Right lobe of liver (tissue), 6 donors: Measurements from ENCODE around the gene FAM180A. TPM values are rescaled to one million over a fixed set of nuclear protein-coding genes. Genes with fewer than 3 reads are reported as not detected.

Experiments
- ATAC-seq, 4 donors: fragments of 200-7000 bp; cut with Tn5 transposase; one replicate each; pipeline ENCODE4 v1.9.1; 2020; ENCODE audit warnings: mild to moderate bottlenecking in 4 of 4, moderate library complexity in 4 of 4
- DNase-seq, 3 donors: peaks; one replicate each; pipeline ENCODE4 v3.0.0-alpha.2; 2020
- H3K27ac ChIP-seq, 3 donors: fragments of 200-600 bp; one replicate each; pipeline ENCODE4 v1.8.0; 2022
- H3K27me3 ChIP-seq, 2 donors: fragments of 200-600 bp; one replicate each; pipeline ENCODE4 v1.8.0; 2022
- H3K36me3 ChIP-seq, 4 donors: fragments of 200-600 bp; sonication (generic) in 1 of 4; one replicate each; pipeline versions ENCODE4 v1.5.1 to v1.8.0; 2017 to 2022; ENCODE audit warnings: control low read depth in 1 of 4
- H3K4me1 ChIP-seq, 4 donors: fragments of 200-600 bp; sonication (generic) in 1 of 4; one replicate each; pipeline versions ENCODE4 v1.5.1 to v1.8.0; 2017 to 2022; ENCODE audit warnings: control low read depth in 1 of 4
- H3K4me3 ChIP-seq, 3 donors: fragments of 200-600 bp; one replicate each; pipeline ENCODE4 v1.8.0; 2022
- H3K9me3 ChIP-seq, 4 donors: fragments of 200-600 bp; sonication (generic) in 1 of 4; one replicate each; pipeline versions ENCODE4 v1.5.1 to v1.8.0; 2017 to 2022; ENCODE audit warnings: control low read depth in 1 of 4
- POLR2A ChIP-seq: fragments of 450-650 bp; IDR thresholded peaks from one replicate; pipeline ENCODE4 v1.6.1; 2017; ENCODE audit warnings: antibody characterized with exemption, mild to moderate bottlenecking
- WGBS: methylation state at CpG from one replicate; pipeline ENCODE4 v1.1.6; 2018; ENCODE audit warnings: low coverage, low lambda C conversion rate; ENCODE audit not compliant: insufficient coverage; ENCODE audit errors: missing lambda C conversion rate; 5-methylcytosine and 5-hydroxymethylcytosine counted together
- intact Hi-C, 2 donors: fragments of 100-400 bp; cut with DNase I; formaldehyde crosslinking; loops; one replicate each; pipeline versions ENCODE4 v1.11.2 to v1.14.1; 2022
- total RNA-seq, 6 experiments: library from RNA; depleted of rRNA in 2 of 6; stranded (reverse); fragments of >200 nt in 2 of 6; fragmentation: NEBNext Ultra II Directional in 3 of 6; extraction: Animal tissue kit (Norgen Biotek cat#: 25700) in 3 of 6; gene quantifications; one replicate each; pipeline versions ENCODE4 v1.1.0 to v1.2.4, GENCODE V29; 2016 to 2023
- TF ChIP-seq, protein P1 (sequence below), 4 donors: fragments of 200-600 bp in 3 of 4; fragments of 450-650 bp in 1 of 4; IDR thresholded peaks; one replicate each; pipeline versions ENCODE4 v1.5.1 to v1.8.0; 2016 to 2022; ENCODE audit warnings: antibody characterized with exemption in 4 of 4, mild to moderate bottlenecking in 2 of 4
- donor health status: DM: no; HTN: yes; CAD: no.
- donor health status: DM: no; HTN: no; CAD: no.
- donor health status: DM: no; HTN: no; CAD: no.
- donor health status: DM: no; HTN: yes; CAD: no.
- donor health status: DM: no; HTN: yes; CAD: no.

FAM180A gene
- total RNA-seq, 6 experiments from 2014 or later, result 2.8 to 14.9 (median 6.4) TPM

DNA sequence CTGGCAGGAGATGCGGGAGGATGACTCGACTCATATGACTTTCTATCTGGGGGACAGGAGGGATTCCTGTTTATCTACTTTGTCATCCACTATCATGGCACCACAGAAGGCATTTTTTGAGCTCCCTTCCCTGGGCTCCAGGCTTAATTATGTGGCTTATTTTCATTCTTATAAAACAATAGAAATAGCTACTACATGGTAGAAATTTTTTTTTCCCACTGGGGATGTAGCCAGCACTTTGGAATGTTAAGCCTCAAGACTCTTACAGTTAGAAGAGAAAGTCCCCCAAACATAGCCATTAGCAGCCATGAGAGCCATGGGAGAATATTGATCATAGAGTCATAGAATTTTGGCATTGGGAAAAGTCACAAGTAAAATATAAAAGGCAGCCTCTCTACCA, 14.6 kb upstream of the FAM180A start:
- no peak overlapping the region for H3K27ac ChIP-seq
- TF ChIP-seq, protein P1, sequence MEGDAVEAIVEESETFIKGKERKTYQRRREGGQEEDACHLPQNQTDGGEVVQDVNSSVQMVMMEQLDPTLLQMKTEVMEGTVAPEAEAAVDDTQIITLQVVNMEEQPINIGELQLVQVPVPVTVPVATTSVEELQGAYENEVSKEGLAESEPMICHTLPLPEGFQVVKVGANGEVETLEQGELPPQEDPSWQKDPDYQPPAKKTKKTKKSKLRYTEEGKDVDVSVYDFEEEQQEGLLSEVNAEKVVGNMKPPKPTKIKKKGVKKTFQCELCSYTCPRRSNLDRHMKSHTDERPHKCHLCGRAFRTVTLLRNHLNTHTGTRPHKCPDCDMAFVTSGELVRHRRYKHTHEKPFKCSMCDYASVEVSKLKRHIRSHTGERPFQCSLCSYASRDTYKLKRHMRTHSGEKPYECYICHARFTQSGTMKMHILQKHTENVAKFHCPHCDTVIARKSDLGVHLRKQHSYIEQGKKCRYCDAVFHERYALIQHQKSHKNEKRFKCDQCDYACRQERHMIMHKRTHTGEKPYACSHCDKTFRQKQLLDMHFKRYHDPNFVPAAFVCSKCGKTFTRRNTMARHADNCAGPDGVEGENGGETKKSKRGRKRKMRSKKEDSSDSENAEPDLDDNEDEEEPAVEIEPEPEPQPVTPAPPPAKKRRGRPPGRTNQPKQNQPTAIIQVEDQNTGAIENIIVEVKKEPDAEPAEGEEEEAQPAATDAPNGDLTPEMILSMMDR (IDR thresholded peaks at IDR 0.05), result no peak
- no peak for TF ChIP-seq POLR2A
- no peaks in the 10 kb centered on the region for H3K9me3 ChIP-seq
- no peaks in the 10 kb centered on the region for H3K36me3 ChIP-seq
- DNase-seq (no peak), ATAC-seq (no peak)
- H3K4me1 ChIP-seq, result no peaks in the 10 kb centered on the region
- no peaks in the 10 kb centered on the region for H3K27me3 ChIP-seq
- no peak overlapping the region for H3K4me3 ChIP-seq
- 50% methylated on average over 2 of the region's 2 CpGs for WGBS
- intact Hi-C loops, result no loop called here

DNA sequence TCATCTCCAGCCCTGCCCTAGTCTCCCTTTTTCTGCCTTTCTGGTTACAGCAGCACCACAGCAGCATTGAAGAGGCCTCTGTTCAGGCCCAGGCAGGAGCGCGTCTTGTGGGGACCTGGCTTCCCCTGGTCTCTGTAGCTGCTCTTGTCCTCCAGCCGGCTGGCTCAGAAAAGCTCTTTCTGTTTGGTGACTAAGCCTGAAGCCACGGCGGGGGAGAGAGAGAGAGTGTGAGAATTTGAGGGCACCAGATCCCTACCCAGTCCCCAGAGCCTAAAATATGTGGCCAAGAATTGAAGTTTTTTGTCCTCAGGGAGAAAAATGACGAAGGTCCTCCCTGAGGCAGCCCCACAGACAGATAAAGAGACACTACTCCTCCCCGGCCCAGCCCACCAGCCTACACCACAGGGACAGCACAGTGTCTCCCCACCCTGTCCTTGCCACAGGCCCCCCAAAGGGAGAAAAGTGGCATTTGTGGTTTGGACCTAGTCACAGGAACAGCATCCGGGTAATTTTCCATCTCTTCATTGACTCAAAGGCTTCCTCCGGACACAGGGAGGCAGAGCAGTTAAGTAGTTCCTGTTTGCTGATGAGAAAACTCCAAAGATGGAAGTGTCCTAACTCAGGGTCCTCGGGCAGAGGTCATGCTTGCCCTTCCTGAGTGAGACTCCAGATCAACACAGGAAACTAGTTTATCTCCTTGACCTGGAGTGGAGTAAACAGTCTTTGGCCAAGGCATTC, 13.3 kb upstream of the FAM180A start:
- H3K27me3 ChIP-seq, result no peaks in the 10 kb centered on the region
- DNase-seq, result peak in 1 of 3 donors; percentile 32
- 13% methylated on average over 6 of the region's 10 CpGs for WGBS
- H3K4me3 ChIP-seq, result no peak overlapping the region
- H3K9me3 ChIP-seq, result no peaks in the 10 kb centered on the region
- H3K36me3 ChIP-seq, result no peaks in the 10 kb centered on the region
- TF ChIP-seq POLR2A, result no peak
- TF ChIP-seq, protein P1 (IDR thresholded peaks at IDR 0.05), result no peak
- H3K27ac ChIP-seq, result peak overlapping the region; percentile 47 to 75 (median 48)
- ATAC-seq, result peak; percentile 78 to 89 (median 84)
- no peaks in the 10 kb centered on the region for H3K4me1 ChIP-seq
- intact Hi-C loops, result no loop called here

DNA sequence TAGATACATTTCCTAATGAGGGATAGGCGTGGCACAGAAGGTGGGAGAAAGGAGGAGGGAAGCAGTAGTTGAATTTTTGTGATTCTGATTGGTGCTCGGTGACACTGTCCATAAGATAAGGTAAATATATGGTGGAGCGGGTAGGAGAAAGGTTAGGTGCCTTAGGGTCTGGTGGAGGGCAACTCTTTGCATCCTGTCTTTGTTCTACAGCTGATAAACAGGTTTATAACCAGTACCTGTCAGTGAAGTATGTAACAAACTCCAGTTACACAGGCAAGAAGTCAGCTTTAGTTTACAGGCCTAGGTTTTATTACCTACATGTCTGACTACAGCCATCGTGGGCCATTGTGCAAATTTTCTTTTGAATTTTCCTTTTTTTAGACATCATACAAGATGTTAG, 10.9 kb upstream of the FAM180A start:
- Histone ChIP-seq H3K27ac (peak overlapping the region in 1 of 3 donors; percentile 61), H3K4me3 (no peak overlapping the region), H3K27me3 (no peaks in the 10 kb centered on the region), H3K9me3 (no peaks in the 10 kb centered on the region), H3K4me1 (no peaks in the 10 kb centered on the region), H3K36me3 (no peaks in the 10 kb centered on the region)
- ATAC-seq (no peak), DNase-seq (no peak)
- TF ChIP-seq, protein P1 (IDR thresholded peaks at IDR 0.05), result no peak
- no peak for TF ChIP-seq POLR2A
- intact Hi-C loops, result no loop called here
- WGBS, result 41% methylated on average over 4 of the region's 4 CpGs

DNA sequence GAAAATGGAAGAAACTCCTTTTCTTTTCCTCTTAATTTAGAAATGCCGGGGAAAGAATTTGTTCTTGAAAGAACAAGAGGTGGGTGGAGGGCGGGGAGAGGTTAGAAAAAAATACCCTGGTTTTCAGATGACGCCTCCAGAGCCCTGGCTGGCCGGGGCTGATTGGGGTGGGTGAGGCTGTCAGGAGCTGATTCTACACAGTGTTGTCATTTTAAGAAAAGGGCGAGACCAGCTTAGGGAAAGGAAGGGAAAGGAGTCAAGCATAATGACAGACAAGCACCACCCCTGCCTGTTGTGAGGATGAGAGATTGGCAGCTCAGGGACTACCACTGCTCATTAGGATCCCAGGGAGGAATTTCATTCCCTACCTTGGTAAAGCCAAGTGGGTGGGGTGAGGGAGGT, 9.9 kb upstream of the FAM180A start:
- 24% methylated on average over 5 of the region's 5 CpGs for WGBS
- DNase-seq, result no peak
- ATAC-seq, result peak in 3 of 4 donors; percentile 21 to 26 (median 23)

More for the DNA sequence above, 9.9 kb upstream of the FAM180A start:
- intact Hi-C loops, result no loop called here
- H3K36me3 ChIP-seq, result no peaks in the 10 kb centered on the region
- H3K27ac ChIP-seq, result peak overlapping the region; percentile 30 to 66 (median 61)
- H3K27me3 ChIP-seq, result no peaks in the 10 kb centered on the region
- no peak overlapping the region for H3K4me3 ChIP-seq
- TF ChIP-seq, protein P1 (IDR thresholded peaks at IDR 0.05), result no peak
- TF ChIP-seq POLR2A, result no peak
- H3K9me3 ChIP-seq, result no peaks in the 10 kb centered on the region
- H3K4me1 ChIP-seq, result no peaks in the 10 kb centered on the region
